Activated CD4-positive, alpha-beta T cell treated with anti-CD3 and anti-CD28 coated beads for 36 hours (primary cell): ENCODE measurements around the gene KIF6. TPM values are rescaled to one million over a fixed set of nuclear protein-coding genes. Genes with fewer than 3 reads are reported as not detected.

Experiments
- ATAC-seq: fragments of 200-7000 bp; cut with Tn5 transposase; one replicate; pipeline ENCODE4 v1.10.0; 2021; ENCODE audit warnings: mild to moderate bottlenecking, moderate library complexity
- CTCF ChIA-PET: fragments of 350-600 bp; sonication (Branson Sonifier 250); formaldehyde crosslinking; loops from one replicate; lab custom pipeline; 2021; ENCODE audit warnings: antibody characterized with exemption; lab: Charles Lee
- POLR2A ChIA-PET: fragments of 350-600 bp; sonication (Branson Sonifier 250); formaldehyde crosslinking; loops from one replicate; lab custom pipeline; 2021; ENCODE audit warnings: antibody characterized with exemption, inconsistent platforms; lab: Charles Lee
- DNase-seq: peaks from one replicate; pipeline ENCODE4 v3.0.0-alpha.2; 2020
- H3K27ac Mint-ChIP-seq: one replicate; pipeline ENCODE4 v1.8.0; 2021; ENCODE audit warnings: mixed read lengths
- H3K27me3 Mint-ChIP-seq: one replicate; pipeline ENCODE4 v1.8.0; 2021; ENCODE audit warnings: mixed read lengths
- H3K36me3 Mint-ChIP-seq: one replicate; pipeline ENCODE4 v1.8.0; 2021; ENCODE audit warnings: low read depth, mixed read lengths
- H3K4me1 Mint-ChIP-seq: one replicate; pipeline ENCODE4 v1.8.0; 2021; ENCODE audit warnings: mixed read lengths
- H3K4me3 Mint-ChIP-seq: one replicate; pipeline ENCODE4 v1.8.0; 2021; ENCODE audit warnings: mild to moderate bottlenecking, moderate library complexity, mixed read lengths
- H3K9me3 Mint-ChIP-seq: one replicate; pipeline ENCODE4 v1.8.0; 2021; ENCODE audit warnings: low read depth, mixed read lengths
- intact Hi-C, 2 experiments: fragments of 100-400 bp; cut with DNase I in 1 of 2; cut with micrococcal nuclease in 1 of 2; formaldehyde crosslinking; loops; one replicate each; pipeline versions ENCODE4 v1.14.2 to v1.15.1; 2022 to 2024; cut with DNase I, micrococcal nuclease
- total RNA-seq, 2 experiments: library from RNA; stranded (reverse); gene quantifications; one replicate each; pipeline ENCODE4 v1.2.3, GENCODE V29; 2021

Gene KIF6
- total RNA-seq, 2 experiments from 2014 or later: 0.43 to 0.49 TPM

GRCh38 chr6:39653612-39654011 lies 71.6 kb downstream of the KIF6 start:
- CTCF ChIA-PET: no interaction called here
- DNase-seq: no peak

GRCh38 chr6:39649996-39650395 lies 75.2 kb downstream of the KIF6 start:
- intact Hi-C loops: no loop called here
- H3K27ac Mint-ChIP-seq: no peak overlapping the region
- no peaks in the 10 kb centered on the region for H3K4me1 Mint-ChIP-seq
- H3K27me3 Mint-ChIP-seq: peaks cover 7% of the 10 kb centered on the region
- ChIA-PET CTCF (no interaction called here), POLR2A (no interaction called here)
- H3K9me3 Mint-ChIP-seq: no peaks in the 10 kb centered on the region
- H3K4me3 Mint-ChIP-seq: no peak overlapping the region
- ATAC-seq (no peak), DNase-seq (no peak)
- no peaks in the 10 kb centered on the region for H3K36me3 Mint-ChIP-seq

More at GRCh38 chr6:39653612-39654011, 71.6 kb downstream of the KIF6 start:
- POLR2A ChIA-PET: no interaction called here
- Mint-ChIP-seq H3K4me3 (no peak overlapping the region), H3K27me3 (peaks cover 7% of the 10 kb centered on the region), H3K27ac (no peak overlapping the region), H3K4me1 (no peaks in the 10 kb centered on the region), H3K9me3 (no peaks in the 10 kb centered on the region), H3K36me3 (no peaks in the 10 kb centered on the region)
- intact Hi-C loops: no loop called here
- ATAC-seq: no peak

GRCh38 chr6:39646751-39647420 lies 78.3 kb downstream of the KIF6 start:
- CTCF ChIA-PET: interaction anchor here (1.5 kb wide), 1 partner anchor 24 kb away, joined by 4 read pairs; no protein-coding TSS in a partner anchor
- no peak for DNase-seq
- intact Hi-C loops: no loop called here
- Mint-ChIP-seq H3K27me3 (peaks cover 12% of the 10 kb centered on the region), H3K9me3 (no peaks in the 10 kb centered on the region), H3K27ac (no peak overlapping the region), H3K4me3 (no peak overlapping the region), H3K4me1 (no peaks in the 10 kb centered on the region), H3K36me3 (no peaks in the 10 kb centered on the region)
- POLR2A ChIA-PET: no interaction called here
- ATAC-seq: no peak

- peaks cover 18% of the 10 kb centered on the region for H3K27me3 Mint-ChIP-seq
- H3K27ac Mint-ChIP-seq: no peak overlapping the region
- ChIA-PET CTCF (no interaction called here), POLR2A (no interaction called here)
- no peaks in the 10 kb centered on the region for H3K4me1 Mint-ChIP-seq
- no peak for DNase-seq
- no peak for ATAC-seq
- no peaks in the 10 kb centered on the region for H3K36me3 Mint-ChIP-seq
- H3K4me3 Mint-ChIP-seq: no peak overlapping the region
- intact Hi-C loops: no loop called here
- no peaks in the 10 kb centered on the region for H3K9me3 Mint-ChIP-seq
Observed at GRCh38 chr6:39642270-39642669, 82.9 kb downstream of the KIF6 start.

GRCh38 chr6:39638126-39638822 lies 86.9 kb downstream of the KIF6 start:
- intact Hi-C loops: no loop called here
- no peak for ATAC-seq
- POLR2A ChIA-PET: no interaction called here
- no peaks in the 10 kb centered on the region for H3K9me3 Mint-ChIP-seq
- no peaks in the 10 kb centered on the region for H3K36me3 Mint-ChIP-seq
- CTCF ChIA-PET: no interaction called here
- no peak for DNase-seq
- peaks cover 22% of the 10 kb centered on the region for H3K27me3 Mint-ChIP-seq
- H3K4me3 Mint-ChIP-seq: no peak overlapping the region
- no peak overlapping the region for H3K27ac Mint-ChIP-seq
- H3K4me1 Mint-ChIP-seq: no peaks in the 10 kb centered on the region

GRCh38 chr6:39634646-39635341 lies 90.4 kb downstream of the KIF6 start:
- DNase-seq: no peak
- no peaks in the 10 kb centered on the region for H3K36me3 Mint-ChIP-seq
- intact Hi-C loops: no loop called here
- ChIA-PET CTCF (no interaction called here), POLR2A (no interaction called here)
- no peaks in the 10 kb centered on the region for H3K4me1 Mint-ChIP-seq
- no peak for ATAC-seq
- H3K4me3 Mint-ChIP-seq: no peak overlapping the region
- peaks cover 16% of the 10 kb centered on the region for H3K27me3 Mint-ChIP-seq
- no peaks in the 10 kb centered on the region for H3K9me3 Mint-ChIP-seq
- H3K27ac Mint-ChIP-seq: no peak overlapping the region

GRCh38 chr6:39625209-39625608 lies 100.0 kb downstream of the KIF6 start:
- no peak overlapping the region for H3K4me3 Mint-ChIP-seq

GRCh38 chr6:39623750-39624149 lies 101.5 kb downstream of the KIF6 start:
- peaks cover 21% of the 10 kb centered on the region for H3K27me3 Mint-ChIP-seq
- POLR2A ChIA-PET: no interaction called here
- H3K36me3 Mint-ChIP-seq: no peaks in the 10 kb centered on the region
- H3K9me3 Mint-ChIP-seq: no peaks in the 10 kb centered on the region
- H3K4me1 Mint-ChIP-seq: no peaks in the 10 kb centered on the region
- DNase-seq (no peak), ATAC-seq (no peak)
- intact Hi-C loops: no loop called here
- CTCF ChIA-PET: interaction anchor here (1.3 kb wide), 1 partner anchor 68 kb away, joined by 4 read pairs; no protein-coding TSS in a partner anchor
- no peak overlapping the region for H3K27ac Mint-ChIP-seq
- no peak overlapping the region for H3K4me3 Mint-ChIP-seq

More at GRCh38 chr6:39625209-39625608, 100.0 kb downstream of the KIF6 start:
- DNase-seq (no peak), ATAC-seq (no peak)
- peaks cover 20% of the 10 kb centered on the region for H3K27me3 Mint-ChIP-seq
- ChIA-PET CTCF (no interaction called here), POLR2A (no interaction called here)
- intact Hi-C loops: no loop called here
- H3K4me1 Mint-ChIP-seq: no peaks in the 10 kb centered on the region
- H3K9me3 Mint-ChIP-seq: no peaks in the 10 kb centered on the region
- H3K36me3 Mint-ChIP-seq: no peaks in the 10 kb centered on the region
- H3K27ac Mint-ChIP-seq: no peak overlapping the region

GRCh38 chr6:39617520-39617919 lies 107.7 kb downstream of the KIF6 start:
- POLR2A ChIA-PET: no interaction called here
- Mint-ChIP-seq H3K9me3 (no peaks in the 10 kb centered on the region), H3K27ac (no peak overlapping the region), H3K4me1 (no peaks in the 10 kb centered on the region), H3K4me3 (no peak overlapping the region), H3K36me3 (no peaks in the 10 kb centered on the region), H3K27me3 (peaks cover 5% of the 10 kb centered on the region)
- DNase-seq (no peak), ATAC-seq (no peak)
- CTCF ChIA-PET: no interaction called here
- intact Hi-C loops: no loop called here

GRCh38 chr6:39617026-39617425 lies 108.2 kb downstream of the KIF6 start:
- Mint-ChIP-seq H3K36me3 (no peaks in the 10 kb centered on the region), H3K9me3 (no peaks in the 10 kb centered on the region), H3K4me1 (no peaks in the 10 kb centered on the region), H3K27ac (no peak overlapping the region), H3K27me3 (peaks cover 5% of the 10 kb centered on the region), H3K4me3 (no peak overlapping the region)
- POLR2A ChIA-PET: no interaction called here
- CTCF ChIA-PET: no interaction called here
- ATAC-seq (no peak), DNase-seq (no peak)
- intact Hi-C loops: no loop called here

GRCh38 chr6:39615622-39616021 lies 109.6 kb downstream of the KIF6 start:
- ATAC-seq: no peak
- no peak for DNase-seq
- intact Hi-C loops: no loop called here
- H3K36me3 Mint-ChIP-seq: no peaks in the 10 kb centered on the region
- CTCF ChIA-PET: no interaction called here
- peaks cover 5% of the 10 kb centered on the region for H3K27me3 Mint-ChIP-seq
- H3K9me3 Mint-ChIP-seq: no peaks in the 10 kb centered on the region
- POLR2A ChIA-PET: no interaction called here
- no peaks in the 10 kb centered on the region for H3K4me1 Mint-ChIP-seq
- H3K4me3 Mint-ChIP-seq: no peak overlapping the region
- H3K27ac Mint-ChIP-seq: no peak overlapping the region
